Neural cell (in vitro differentiated cells): Measurements from ENCODE around the gene SMTN. TPM values are rescaled to one million over a fixed set of nuclear protein-coding genes. Genes with fewer than 3 reads are reported as not detected.

Experiments used
- H2AFZ ChIP-seq: fragments of 200-600, 300-800 bp; sonication (generic), shearing (Covaris generic); 2 replicates; pipeline ENCODE4 v1.6.0; 2014; ENCODE audit warnings: low read depth, mild to moderate bottlenecking, antibody characterized with exemption, low read length, moderate library complexity
- H3F3A ChIP-seq: fragments of 200-600 bp; shearing (Covaris generic); 2 replicates; pipeline ENCODE4 v1.6.1; 2016; ENCODE audit warnings: mild to moderate bottlenecking, moderate library complexity, mixed read lengths, antibody characterized with exemption, low read length; ENCODE audit not compliant: insufficient read depth, poor library complexity, severe bottlenecking
- H3K27ac ChIP-seq: fragments of 200-600, 300-800 bp; sonication (generic), shearing (Covaris generic); 2 replicates; pipeline ENCODE4 v1.5.1; 2014; ENCODE audit warnings: mild to moderate bottlenecking, low read length, moderate library complexity
- H3K27me3 ChIP-seq: fragments of 300-800, 200-600 bp; sonication (generic), shearing (Covaris generic); 2 replicates; pipeline ENCODE4 v1.6.0; 2014; ENCODE audit warnings: mild to moderate bottlenecking, low read depth, low read length, moderate library complexity; ENCODE audit not compliant: insufficient read depth
- H3K36me3 ChIP-seq: fragments of 300-800, 200-600 bp; sonication (generic), shearing (Covaris generic); 2 replicates; pipeline ENCODE4 v1.5.1; 2014; ENCODE audit warnings: mild to moderate bottlenecking, antibody characterized with exemption, low read length, moderate library complexity; ENCODE audit not compliant: insufficient read depth
- H3K4me2 ChIP-seq: fragments of 300-800, 200-600 bp; sonication (generic), shearing (Covaris generic); 2 replicates; pipeline ENCODE4 v1.6.0; 2014; ENCODE audit warnings: mild to moderate bottlenecking, low read length
- H3K4me3 ChIP-seq: fragments of 300-800, 200-600 bp; sonication (generic), shearing (Covaris generic); 2 replicates; pipeline ENCODE4 v1.5.1; 2014; ENCODE audit warnings: mild to moderate bottlenecking, low read length, moderate library complexity
- H3K79me2 ChIP-seq: fragments of 200-600 bp; shearing (Covaris generic); replicated peaks from 2 replicates; pipeline ENCODE4 v1.6.0; 2014; ENCODE audit warnings: mild to moderate bottlenecking, low read length, moderate library complexity; ENCODE audit not compliant: insufficient read depth
- H3K9ac ChIP-seq: fragments of 300-800, 200-600 bp; sonication (generic), shearing (Covaris generic); 2 replicates; pipeline ENCODE4 v1.6.1; 2016; ENCODE audit warnings: mild to moderate bottlenecking, low read length, mixed read lengths
- H3K9me2 ChIP-seq: fragments of 200-600 bp; shearing (Covaris generic); 2 replicates; pipeline ENCODE4 v1.6.1; 2016; ENCODE audit warnings: mild to moderate bottlenecking, low read length, mixed read lengths; ENCODE audit not compliant: insufficient read depth
- H3K9me3 ChIP-seq: fragments of 200-600, 300-800 bp; sonication (generic), shearing (Covaris generic); 2 replicates; pipeline ENCODE4 v1.6.1; 2016; ENCODE audit warnings: mild to moderate bottlenecking, mixed run types, low read length, moderate library complexity, mixed read lengths
- H4K20me1 ChIP-seq: fragments of 200-600 bp; shearing (Covaris generic); 2 replicates; pipeline ENCODE4 v1.6.1; 2016; ENCODE audit warnings: mild to moderate bottlenecking, mixed run types; ENCODE audit not compliant: insufficient read depth
- CTCF ChIP-seq: fragments of 450-650 bp; IDR thresholded peaks from 2 replicates; pipeline ENCODE4 v1.5.1; 2014; ENCODE audit warnings: antibody characterized with exemption, mild to moderate bottlenecking, moderate library complexity; ENCODE audit not compliant: poor library complexity, severe bottlenecking
- EP300 ChIP-seq: fragments of 450-650 bp; conservative IDR thresholded peaks from 2 replicates; pipeline ENCODE4 v1.6.1; 2014; ENCODE audit warnings: antibody characterized with exemption, mild to moderate bottlenecking, moderate library complexity; ENCODE audit not compliant: poor library complexity, severe bottlenecking
- EZH2 ChIP-seq: fragments of 200-600, 300-800 bp; shearing (Covaris generic), sonication (generic); IDR thresholded peaks from 2 replicates; pipeline ENCODE4 v1.6.1; 2014; ENCODE audit warnings: antibody characterized with exemption, low read length, borderline replicate concordance, mild to moderate bottlenecking; ENCODE audit not compliant: insufficient read depth, poor library complexity, severe bottlenecking
- MXI1 ChIP-seq: fragments of 450-650 bp; conservative IDR thresholded peaks from 2 replicates; pipeline ENCODE4 v1.6.1; 2014; ENCODE audit warnings: antibody characterized with exemption, mild to moderate bottlenecking; ENCODE audit not compliant: poor library complexity, severe bottlenecking
- POLR2AphosphoS5 ChIP-seq: IDR thresholded peaks from 2 replicates; pipeline ENCODE4 v1.6.1; 2012
- RAD21 ChIP-seq: fragments of 450-650 bp; conservative IDR thresholded peaks from 2 replicates; pipeline ENCODE4 v1.6.1; 2014; ENCODE audit warnings: antibody characterized with exemption, mild to moderate bottlenecking, moderate library complexity
- REST ChIP-seq: IDR thresholded peaks from 2 replicates; pipeline ENCODE4 v1.6.1; 2012; ENCODE audit warnings: borderline replicate concordance
- SMC3 ChIP-seq: fragments of 450-650 bp; conservative IDR thresholded peaks from 2 replicates; pipeline ENCODE4 v1.6.1; 2014; ENCODE audit warnings: antibody characterized with exemption, mild to moderate bottlenecking, moderate library complexity; ENCODE audit not compliant: poor library complexity
- TAF1 ChIP-seq: IDR thresholded peaks from 2 replicates; pipeline ENCODE4 v1.6.1; 2012; ENCODE audit warnings: low read depth
- polyA plus RNA-seq: library from polyadenylated mRNA; depleted of rRNA; stranded (reverse); fragments of >200 nt; gene quantifications from 2 replicates; pipeline ENCODE4 v1.2.3, GENCODE V29; 2014

Gene SMTN
- polyA plus RNA-seq, 1 donor from 2014 or later, result 3.4 TPM

GRCh38 chr22:31125521-31126117 is 44.5 kb downstream of the SMTN start:
- Histone ChIP-seq H4K20me1 (no peaks in the 10 kb centered on the region), H3K4me2 (no peak overlapping the region), H3K27me3 (no peaks in the 10 kb centered on the region), H3K9ac (no peak overlapping the region), H3F3A (no peaks in the 10 kb centered on the region), H2AFZ (no peak overlapping the region), H3K79me2 (no peaks in the 10 kb centered on the region), H3K4me3 (no peak overlapping the region), H3K9me2 (no peaks in the 10 kb centered on the region), H3K9me3 (no peaks in the 10 kb centered on the region), H3K36me3 (no peaks in the 10 kb centered on the region), H3K27ac (no peak overlapping the region)
- no peak for TF ChIP-seq POLR2AphosphoS5

GRCh38 chr22:31126128-31126868 is 45.2 kb downstream of the SMTN start:
- H3K27me3 ChIP-seq, result no peaks in the 10 kb centered on the region
- H3K9me3 ChIP-seq, result no peaks in the 10 kb centered on the region
- TF ChIP-seq MXI1, result no peak
- TF ChIP-seq EZH2, result no peak
- no peak for TF ChIP-seq POLR2AphosphoS5
- TF ChIP-seq SMC3, result no peak
- no peak for TF ChIP-seq REST
- TF ChIP-seq TAF1, result no peak
- TF ChIP-seq RAD21, result no peak
- no peak for TF ChIP-seq EP300
- no peak for TF ChIP-seq CTCF
- no peak overlapping the region for H3K9ac ChIP-seq
- no peaks in the 10 kb centered on the region for H4K20me1 ChIP-seq
- no peak overlapping the region for H3K4me2 ChIP-seq
- no peaks in the 10 kb centered on the region for H3F3A ChIP-seq
- no peak overlapping the region for H2AFZ ChIP-seq
- no peak overlapping the region for H3K4me3 ChIP-seq
- no peaks in the 10 kb centered on the region for H3K79me2 ChIP-seq
- H3K36me3 ChIP-seq, result no peaks in the 10 kb centered on the region
- no peak overlapping the region for H3K27ac ChIP-seq
- H3K9me2 ChIP-seq, result no peaks in the 10 kb centered on the region
